ENCODE data around the gene PDE4A. TPM values are rescaled to one million over a fixed set of nuclear protein-coding genes. Genes with fewer than 3 reads are reported as not detected.
A peak's percentile ranks its signal among the peaks of the same experiment; 100 is the strongest.
"Not testable (repeated sequence)": the region's sequence is repeated elsewhere in the genome, so short reads cannot be mapped to it uniquely, and the experiment has no call there.

PDE4A gene
- total RNA-seq, 3 donors from 2014 or later (not counting 1 experiment from before 2014, with no cell fraction given), result 34.2 to 46.2 (median 44.9) TPM

DNA sequence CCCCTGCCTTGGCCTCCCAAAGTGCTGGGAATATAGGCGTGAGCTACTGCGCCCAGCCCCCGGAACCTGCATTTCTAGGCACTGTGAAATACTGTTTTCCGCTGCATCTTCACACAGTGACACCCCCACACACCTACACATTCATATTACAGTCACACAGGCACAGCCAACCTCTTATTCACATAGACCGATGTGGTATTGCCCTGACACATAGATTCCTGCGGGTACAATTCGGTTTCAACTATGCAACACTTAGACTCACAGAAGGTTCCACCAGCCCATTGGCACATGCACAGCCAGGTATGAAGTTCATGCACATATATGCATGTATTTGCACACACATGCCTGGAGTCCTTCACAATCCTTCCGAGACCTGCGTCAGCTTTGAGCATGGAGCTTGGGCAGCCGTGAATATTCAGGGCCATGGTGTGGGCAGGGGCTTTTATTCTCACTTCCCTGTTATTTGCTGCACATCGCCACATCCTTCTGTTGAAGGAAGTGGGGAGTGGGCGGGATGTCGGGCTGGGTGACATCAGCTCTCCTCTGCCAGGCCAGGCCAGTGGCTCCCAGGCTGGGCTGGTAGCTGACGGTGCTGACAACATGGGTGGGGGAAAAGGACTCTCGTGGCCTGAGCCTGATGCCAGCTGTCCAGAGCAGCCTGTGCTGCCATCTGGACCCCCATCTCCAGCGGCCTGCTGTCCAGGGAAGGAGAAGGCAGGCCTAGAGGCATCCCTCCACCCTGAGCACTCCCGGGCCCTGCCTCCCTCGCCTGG, 11.6 kb upstream of the PDE4A start:
- Mint-ChIP-seq H3K27me3 (ENCODE audit: low read depth in 2 of 2) (no peaks in the 10 kb centered on the region), H3K4me3 (peak overlapping the region; percentile 88), H3K4me1 (peaks cover 66 to 81% of the 10 kb centered on the region in 2 donors), H3K36me3 (no peaks in the 10 kb centered on the region), H3K9me3 (no peaks in the 10 kb centered on the region), H3K27ac (peak overlapping the region; percentile 97 to 98)
- ATAC-seq, result peak; percentile 46 to 69 (median 59)
- intact Hi-C loops (cut with micrococcal nuclease), result loop anchor here (1.0 to 5.0 kb wide), 4 partner anchors 8 to 306 kb away; partner anchors contain the start of genes ANGPTL6 and KRI1
- Histone ChIP-seq H3K36me3 (ENCODE audit: control insufficient read depth, insufficient read depth, low read length) (no peaks in the 10 kb centered on the region), H3K9me3 (ENCODE audit: control insufficient read depth, insufficient read depth, low read length) (no peaks in the 10 kb centered on the region), H3K4me3 (ENCODE audit: low read length) (no peak overlapping the region), H3K27me3 (ENCODE audit: control insufficient read depth, insufficient read depth, low read length) (no peaks in the 10 kb centered on the region), H3K4me1 (ENCODE audit: control insufficient read depth, insufficient read depth, low read length) (peaks cover 93% of the 10 kb centered on the region), H3K27ac (ENCODE audit: low read length) (peak overlapping the region; percentile 73)
- DNase-seq, result peak; percentile 64 to 75
- TF ChIP-seq, protein P1, sequence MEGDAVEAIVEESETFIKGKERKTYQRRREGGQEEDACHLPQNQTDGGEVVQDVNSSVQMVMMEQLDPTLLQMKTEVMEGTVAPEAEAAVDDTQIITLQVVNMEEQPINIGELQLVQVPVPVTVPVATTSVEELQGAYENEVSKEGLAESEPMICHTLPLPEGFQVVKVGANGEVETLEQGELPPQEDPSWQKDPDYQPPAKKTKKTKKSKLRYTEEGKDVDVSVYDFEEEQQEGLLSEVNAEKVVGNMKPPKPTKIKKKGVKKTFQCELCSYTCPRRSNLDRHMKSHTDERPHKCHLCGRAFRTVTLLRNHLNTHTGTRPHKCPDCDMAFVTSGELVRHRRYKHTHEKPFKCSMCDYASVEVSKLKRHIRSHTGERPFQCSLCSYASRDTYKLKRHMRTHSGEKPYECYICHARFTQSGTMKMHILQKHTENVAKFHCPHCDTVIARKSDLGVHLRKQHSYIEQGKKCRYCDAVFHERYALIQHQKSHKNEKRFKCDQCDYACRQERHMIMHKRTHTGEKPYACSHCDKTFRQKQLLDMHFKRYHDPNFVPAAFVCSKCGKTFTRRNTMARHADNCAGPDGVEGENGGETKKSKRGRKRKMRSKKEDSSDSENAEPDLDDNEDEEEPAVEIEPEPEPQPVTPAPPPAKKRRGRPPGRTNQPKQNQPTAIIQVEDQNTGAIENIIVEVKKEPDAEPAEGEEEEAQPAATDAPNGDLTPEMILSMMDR (IDR thresholded peaks at IDR 0.05), result no peak
- 19% methylated on average over 17 of the region's 18 CpGs for WGBS (ENCODE audit: insufficient coverage)

DNA sequence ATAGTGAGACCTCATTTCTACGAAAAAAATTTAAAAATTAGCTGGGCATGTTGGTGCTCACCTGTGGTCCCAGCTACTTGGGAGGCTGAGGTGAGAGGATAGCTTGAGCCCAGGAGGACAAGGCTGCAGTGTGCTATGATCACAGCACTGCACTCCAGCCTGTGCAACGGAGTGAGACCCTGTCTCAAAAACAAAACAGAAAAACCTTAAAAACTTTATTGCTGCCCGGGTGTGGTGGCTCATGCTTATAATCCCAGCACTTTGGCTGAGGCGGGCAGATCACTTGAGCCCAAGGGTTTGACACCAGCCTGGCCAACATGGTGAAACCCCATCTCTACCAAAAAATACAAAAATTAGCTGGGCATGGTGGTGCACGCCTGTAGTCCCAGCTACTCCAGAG, 9.1 kb upstream of the PDE4A start:
- not testable (repeated sequence) for H3K36me3 Mint-ChIP-seq

DNA sequence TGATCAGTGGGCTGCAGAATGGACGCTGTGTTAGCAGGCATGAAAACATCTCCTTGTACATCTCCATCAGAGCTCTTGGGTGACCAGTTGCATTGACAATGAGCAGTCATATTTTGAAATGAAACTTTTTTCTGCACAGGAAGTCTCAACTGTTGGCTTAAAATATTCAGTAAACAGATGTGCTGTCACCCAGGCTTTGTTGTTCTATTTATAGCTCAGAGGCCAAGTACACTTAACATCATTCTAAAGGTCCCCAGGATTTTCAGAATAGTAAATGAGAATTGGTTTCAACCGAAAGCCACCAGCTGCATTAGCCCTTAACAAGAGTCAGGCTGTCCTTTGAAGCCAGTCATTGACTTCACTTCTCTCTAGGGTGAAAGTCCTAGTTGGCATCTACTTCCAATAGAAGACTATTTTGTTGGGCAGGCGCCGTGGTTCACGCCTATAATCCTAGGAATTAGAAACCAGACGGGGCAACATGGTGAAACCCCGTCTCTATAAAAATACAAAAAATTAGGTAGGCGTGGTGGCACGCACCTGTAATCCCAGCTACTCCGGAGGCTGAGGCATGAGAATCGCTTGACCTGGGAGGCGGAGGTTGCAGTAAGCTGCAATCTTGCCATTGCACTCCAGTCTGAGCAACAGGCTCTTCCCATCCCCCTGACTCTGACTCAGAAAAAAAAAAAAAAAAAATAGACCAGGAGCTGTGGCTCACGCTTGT, 7.9 kb upstream of the PDE4A start:
- DNase-seq (peak in 1 of 2 donors; percentile 73), ATAC-seq (peak; percentile 17 to 31 (median 19))
- Histone ChIP-seq H3K4me3 (ENCODE audit: low read length) (no peak overlapping the region), H3K27ac (ENCODE audit: low read length) (peak overlapping the region; percentile 94), H3K9me3 (ENCODE audit: control insufficient read depth, insufficient read depth, low read length) (no peaks in the 10 kb centered on the region), H3K4me1 (ENCODE audit: control insufficient read depth, insufficient read depth, low read length) (peaks cover 76% of the 10 kb centered on the region), H3K36me3 (ENCODE audit: control insufficient read depth, insufficient read depth, low read length) (no peaks in the 10 kb centered on the region), H3K27me3 (ENCODE audit: control insufficient read depth, insufficient read depth, low read length) (peaks cover 5% of the 10 kb centered on the region)
- H3K4me3 Mint-ChIP-seq, result peak overlapping the region; percentile 69
- 55% methylated on average over 11 of the region's 13 CpGs for WGBS (ENCODE audit: insufficient coverage)
- H3K9me3 Mint-ChIP-seq, result no peaks in the 10 kb centered on the region
- TF ChIP-seq, protein P1 (IDR thresholded peaks at IDR 0.05), result no peak
- peaks cover 55 to 70% of the 10 kb centered on the region in 2 donors for H3K4me1 Mint-ChIP-seq
- intact Hi-C loops (cut with micrococcal nuclease), result no loop called here
- H3K36me3 Mint-ChIP-seq, result no peaks in the 10 kb centered on the region
- peak overlapping the region; percentile 97 to 98 for H3K27ac Mint-ChIP-seq
- H3K27me3 Mint-ChIP-seq (ENCODE audit: low read depth in 2 of 2), result peaks cover 0 to 4% of the 10 kb centered on the region in 2 donors

More for the DNA sequence above, 9.1 kb upstream of the PDE4A start:
- H3K36me3 ChIP-seq (ENCODE audit: control insufficient read depth, insufficient read depth, low read length); H3K4me3 ChIP-seq (ENCODE audit: low read length); DNase-seq; H3K27me3 ChIP-seq (ENCODE audit: control insufficient read depth, insufficient read depth, low read length); H3K27me3 Mint-ChIP-seq (ENCODE audit: low read depth in 2 of 2); H3K27ac ChIP-seq (ENCODE audit: low read length); H3K4me3 Mint-ChIP-seq; intact Hi-C loops (cut with micrococcal nuclease); H3K9me3 Mint-ChIP-seq; ATAC-seq; H3K9me3 ChIP-seq (ENCODE audit: control insufficient read depth, insufficient read depth, low read length): not testable (repeated sequence)
- Mint-ChIP-seq H3K4me1 (peaks cover 59 to 71% of the 10 kb centered on the region in 2 donors), H3K27ac (peak overlapping the region; percentile 97 to 98)
- peaks cover 77% of the 10 kb centered on the region for H3K4me1 ChIP-seq (ENCODE audit: control insufficient read depth, insufficient read depth, low read length)
- 83% methylated on average over 5 of the region's 5 CpGs for whole genome bisulfite sequencing (ENCODE audit: insufficient coverage)

DNA sequence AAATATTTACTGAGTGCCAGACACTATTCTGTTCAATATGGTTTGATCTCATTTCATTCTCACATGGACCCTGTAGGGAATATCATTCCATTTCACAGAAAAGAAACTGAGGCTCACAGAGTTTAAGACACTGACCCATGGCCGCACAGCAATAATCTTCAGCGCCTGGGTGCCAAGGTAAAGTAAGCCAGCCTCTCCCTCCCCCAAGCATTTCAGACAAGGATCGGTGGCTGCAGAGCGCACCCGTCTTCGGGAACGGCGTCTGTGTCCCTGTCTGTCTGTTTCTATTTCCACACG, 4.3 kb upstream of the PDE4A start:
- Mint-ChIP-seq H3K9me3 (no peaks in the 10 kb centered on the region), H3K36me3 (no peaks in the 10 kb centered on the region), H3K27ac (peak overlapping the region; percentile 95 to 96), H3K4me3 (peak overlapping the region; percentile 92), H3K27me3 (ENCODE audit: low read depth in 2 of 2) (peaks cover 8 to 23% of the 10 kb centered on the region in 2 donors), H3K4me1 (peaks cover 40 to 59% of the 10 kb centered on the region in 2 donors)
- H3K4me1 ChIP-seq (ENCODE audit: control insufficient read depth, insufficient read depth, low read length), result peaks cover 78% of the 10 kb centered on the region
- peak overlapping the region; percentile 48 for H3K4me3 ChIP-seq (ENCODE audit: low read length)
- H3K36me3 ChIP-seq (ENCODE audit: control insufficient read depth, insufficient read depth, low read length), result no peaks in the 10 kb centered on the region
- TF ChIP-seq, protein P1 (IDR thresholded peaks at IDR 0.05), result no peak
- intact Hi-C loops (cut with micrococcal nuclease), result loop anchor here (1.0 to 2.0 kb wide), 4 partner anchors 8 to 107 kb away; partner anchors contain the start of gene CDC37
- no peaks in the 10 kb centered on the region for H3K9me3 ChIP-seq (ENCODE audit: control insufficient read depth, insufficient read depth, low read length)
- WGBS (ENCODE audit: insufficient coverage), result 17% methylated on average over 9 of the region's 9 CpGs
- DNase-seq, result no peak
- H3K27me3 ChIP-seq (ENCODE audit: control insufficient read depth, insufficient read depth, low read length), result peaks cover 30% of the 10 kb centered on the region
- H3K27ac ChIP-seq (ENCODE audit: low read length), result peak overlapping the region; percentile 72
- ATAC-seq, result no peak
